ENCODE data around the gene WDR45.

The WDR45 gene

GRCh38 chrX:49075347-49075746 is 4.3 kb downstream of the WDR45 start:
- H3K36me3 ChIP-seq, result peaks cover 6 to 29% (median 26%) of the 10 kb centered on the region in 3 donors
- no peaks in the 10 kb centered on the region for H3K27me3 ChIP-seq
- no peak overlapping the region for H3K27ac ChIP-seq
- H3K4me1 ChIP-seq, result peaks cover 0 to 25% (median 8%) of the 10 kb centered on the region in 4 donors
- no peak for TF ChIP-seq CTCF (IDR thresholded peaks at IDR 0.05)
- intact Hi-C loops (cut with DNase I; ENCODE audit: low total_unique reads), result no loop called here
- no peak for DNase-seq
- H3K9me3 ChIP-seq, result no peaks in the 10 kb centered on the region
- no peak overlapping the region for H3K4me3 ChIP-seq

- peak; percentile 94 to 96 for DNase-seq
- H3K4me1 ChIP-seq, result peaks cover 0 to 23% (median 8%) of the 10 kb centered on the region in 4 donors
- TF ChIP-seq CTCF (IDR thresholded peaks at IDR 0.05), result peak in 1 of 2 experiments; percentile 6
- no peaks in the 10 kb centered on the region for H3K9me3 ChIP-seq
- peak within 1 kb of the TSS; percentile 55 to 63 for H3K4me3 ChIP-seq
- H3K27me3 ChIP-seq, result no peaks in the 10 kb centered on the region
- intact Hi-C loops (cut with DNase I; ENCODE audit: low total_unique reads), result no loop called here
- peaks cover 6 to 29% (median 26%) of the 10 kb centered on the region in 3 donors for H3K36me3 ChIP-seq
- peak within 1 kb of the TSS; percentile 76 to 81 for H3K27ac ChIP-seq
These were observed 5.8 kb downstream of the WDR45 start, which contains the start of gene PRAF2 for GRCh38 chrX:49073601-49074575. PRAF2 (minus strand) TSS chrX:49074002; CDS start chrX:49073987, 15 bp downstream.

- peak overlapping the region; percentile 52 to 81 for H3K27ac ChIP-seq
- H3K4me1 ChIP-seq, result peaks cover 0 to 18% (median 8%) of the 10 kb centered on the region in 4 donors
- no peaks in the 10 kb centered on the region for H3K9me3 ChIP-seq
- DNase-seq, result no peak
- intact Hi-C loops (cut with DNase I; ENCODE audit: low total_unique reads), result no loop called here
- H3K36me3 ChIP-seq, result peaks cover 6 to 28% (median 22%) of the 10 kb centered on the region in 3 donors
- TF ChIP-seq CTCF (IDR thresholded peaks at IDR 0.05), result no peak
- no peaks in the 10 kb centered on the region for H3K27me3 ChIP-seq
- peak overlapping the region; percentile 55 to 63 for H3K4me3 ChIP-seq
These were observed 7.0 kb downstream of the WDR45 start for GRCh38 chrX:49072712-49073095.

GRCh38 chrX:49071877-49072711 is 7.6 kb downstream of the WDR45 start:
- H3K4me3 ChIP-seq, result peak overlapping the region; percentile 55 to 63
- peaks cover 3 to 27% (median 18%) of the 10 kb centered on the region in 3 donors for H3K36me3 ChIP-seq
- H3K4me1 ChIP-seq, result peaks cover 0 to 18% (median 8%) of the 10 kb centered on the region in 4 donors
- TF ChIP-seq CTCF (IDR thresholded peaks at IDR 0.05), result no peak
- H3K9me3 ChIP-seq, result no peaks in the 10 kb centered on the region
- peak overlapping the region; percentile 52 to 81 for H3K27ac ChIP-seq
- intact Hi-C loops (cut with DNase I; ENCODE audit: low total_unique reads), result no loop called here
- H3K27me3 ChIP-seq, result no peaks in the 10 kb centered on the region
- peak; percentile 83 to 89 for DNase-seq

GRCh38 chrX:49070988-49071387 is 8.7 kb downstream of the WDR45 start:
- no peak for TF ChIP-seq CTCF (IDR thresholded peaks at IDR 0.05)
- H3K27ac ChIP-seq, result no peak overlapping the region

More at GRCh38 chrX:49070988-49071387, 8.7 kb downstream of the WDR45 start:
- intact Hi-C loops (cut with DNase I; ENCODE audit: low total_unique reads), result no loop called here
- peaks cover 0 to 18% (median 8%) of the 10 kb centered on the region in 4 donors for H3K4me1 ChIP-seq
- no peaks in the 10 kb centered on the region for H3K27me3 ChIP-seq
- no peak overlapping the region for H3K4me3 ChIP-seq
- H3K36me3 ChIP-seq, result peaks cover 0 to 18% (median 8%) of the 10 kb centered on the region in 3 donors
- no peak for DNase-seq
- H3K9me3 ChIP-seq, result no peaks in the 10 kb centered on the region
